ES-I3 (cell line): ENCODE results near the gene TSC22D1.

Experiments
- H3K36me3 ChIP-seq: 2 replicates; pipeline ENCODE4 v1.6.1; 2013; ENCODE audit warnings: mild to moderate bottlenecking, low read length, control low read depth, moderate library complexity; ENCODE audit not compliant: insufficient read depth
- H3K4me1 ChIP-seq: 2 replicates; pipeline ENCODE4 v1.6.1; 2013; ENCODE audit warnings: mild to moderate bottlenecking, control low read depth, low read length; ENCODE audit not compliant: insufficient read depth
- H3K9ac ChIP-seq: 2 replicates; pipeline ENCODE4 v1.6.1; 2013; ENCODE audit warnings: low read depth, mild to moderate bottlenecking, low read length, moderate library complexity
- H3K9me3 ChIP-seq: 2 replicates; pipeline ENCODE4 v1.6.1; 2013; ENCODE audit warnings: mild to moderate bottlenecking, low read length, moderate library complexity; ENCODE audit not compliant: control insufficient read depth, insufficient read depth

Gene TSC22D1

DNA sequence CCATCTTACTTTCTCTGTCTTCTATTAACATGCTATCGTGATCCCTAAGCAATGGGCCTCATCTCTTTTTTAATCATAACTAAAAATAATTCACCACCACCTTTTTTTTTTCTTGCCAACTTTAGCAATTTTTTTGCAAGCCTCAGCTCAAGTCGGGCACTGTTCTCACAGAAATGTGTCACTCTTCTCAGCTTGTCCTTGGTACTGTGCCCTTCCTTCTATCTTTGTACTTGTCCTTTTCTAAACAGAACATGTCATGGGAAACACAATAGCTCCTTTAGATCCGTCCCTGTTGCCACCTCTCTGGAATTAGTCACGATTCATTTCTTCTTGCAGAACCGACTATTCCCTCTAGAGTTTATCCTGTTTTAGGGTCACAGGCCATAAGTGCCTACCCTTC is 192.2 kb downstream of the TSC22D1 start:
- H3K36me3 ChIP-seq = no peaks in the 10 kb centered on the region
- no peaks in the 10 kb centered on the region for H3K9me3 ChIP-seq
- peaks cover 9% of the 10 kb centered on the region for H3K4me1 ChIP-seq
- no peak overlapping the region for H3K9ac ChIP-seq

DNA sequence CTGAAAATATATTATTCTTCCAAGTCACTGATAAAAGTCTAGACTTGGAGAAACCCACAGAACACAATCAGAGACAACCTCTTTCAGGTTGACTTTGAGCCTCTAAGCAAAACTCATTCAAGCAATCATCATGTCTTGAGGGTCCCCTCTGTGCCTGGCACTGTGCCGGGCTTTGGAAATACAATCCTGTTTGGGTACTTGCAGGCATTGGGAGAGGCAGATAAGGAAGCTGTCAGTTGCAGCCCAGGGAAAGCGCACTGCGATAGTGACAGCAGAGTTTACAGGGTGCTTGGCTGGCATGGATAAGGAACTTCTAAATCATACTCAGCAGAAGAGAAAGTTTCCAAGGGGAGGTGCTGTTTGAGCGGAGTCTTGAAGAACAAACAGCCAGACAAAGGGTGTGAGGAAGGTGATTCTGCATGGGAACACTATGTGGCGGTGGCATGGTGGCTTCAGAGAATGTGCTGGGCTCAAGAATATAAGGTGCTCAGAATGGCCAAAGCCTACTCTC is 193.4 kb downstream of the TSC22D1 start:
- Histone ChIP-seq H3K36me3 (no peaks in the 10 kb centered on the region), H3K9me3 (no peaks in the 10 kb centered on the region), H3K4me1 (peaks cover 11% of the 10 kb centered on the region), H3K9ac (no peak overlapping the region)
